Choroid plexus epithelial cell (primary cell): Measurements from ENCODE around the gene ADCY7.

Experiments
- DNase-seq: peaks from one replicate; pipeline ENCODE4 v3.0.0-alpha.2; 2010; ENCODE audit warnings: low read depth
- H3K4me3 ChIP-seq: 2 replicates; pipeline ENCODE4 v1.5.1; 2011; ENCODE audit warnings: low read depth, mild to moderate bottlenecking, control low read depth, low read length, moderate library complexity
- TF ChIP-seq, protein P1 (sequence below): conservative IDR thresholded peaks from 2 replicates; pipeline ENCODE4 v1.5.1; 2011; ENCODE audit warnings: low read depth, mild to moderate bottlenecking, control low read depth, inconsistent platforms, low read length, moderate library complexity

ADCY7 gene

DNA sequence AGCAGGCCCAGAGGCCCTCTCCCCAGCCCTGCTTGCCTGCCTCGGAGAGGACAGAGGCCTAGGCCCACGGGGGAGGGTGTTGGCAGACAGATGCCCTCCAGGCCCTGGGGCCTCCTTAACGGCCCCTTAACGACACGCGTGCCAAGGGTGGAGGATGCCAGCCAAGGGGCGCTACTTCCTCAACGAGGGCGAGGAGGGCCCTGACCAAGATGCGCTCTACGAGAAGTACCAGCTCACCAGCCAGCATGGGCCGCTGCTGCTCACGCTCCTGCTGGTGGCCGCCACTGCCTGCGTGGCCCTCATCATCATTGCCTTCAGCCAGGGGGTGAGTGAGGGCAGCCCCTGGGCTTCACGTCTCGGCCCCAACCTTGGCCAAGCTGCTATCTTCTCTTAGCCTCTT is 21.7 kb downstream of the ADCY7 start:
- H3K4me3 ChIP-seq = no peak overlapping the region
- DNase-seq = no peak
- TF ChIP-seq, protein P1, sequence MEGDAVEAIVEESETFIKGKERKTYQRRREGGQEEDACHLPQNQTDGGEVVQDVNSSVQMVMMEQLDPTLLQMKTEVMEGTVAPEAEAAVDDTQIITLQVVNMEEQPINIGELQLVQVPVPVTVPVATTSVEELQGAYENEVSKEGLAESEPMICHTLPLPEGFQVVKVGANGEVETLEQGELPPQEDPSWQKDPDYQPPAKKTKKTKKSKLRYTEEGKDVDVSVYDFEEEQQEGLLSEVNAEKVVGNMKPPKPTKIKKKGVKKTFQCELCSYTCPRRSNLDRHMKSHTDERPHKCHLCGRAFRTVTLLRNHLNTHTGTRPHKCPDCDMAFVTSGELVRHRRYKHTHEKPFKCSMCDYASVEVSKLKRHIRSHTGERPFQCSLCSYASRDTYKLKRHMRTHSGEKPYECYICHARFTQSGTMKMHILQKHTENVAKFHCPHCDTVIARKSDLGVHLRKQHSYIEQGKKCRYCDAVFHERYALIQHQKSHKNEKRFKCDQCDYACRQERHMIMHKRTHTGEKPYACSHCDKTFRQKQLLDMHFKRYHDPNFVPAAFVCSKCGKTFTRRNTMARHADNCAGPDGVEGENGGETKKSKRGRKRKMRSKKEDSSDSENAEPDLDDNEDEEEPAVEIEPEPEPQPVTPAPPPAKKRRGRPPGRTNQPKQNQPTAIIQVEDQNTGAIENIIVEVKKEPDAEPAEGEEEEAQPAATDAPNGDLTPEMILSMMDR = no peak

DNA sequence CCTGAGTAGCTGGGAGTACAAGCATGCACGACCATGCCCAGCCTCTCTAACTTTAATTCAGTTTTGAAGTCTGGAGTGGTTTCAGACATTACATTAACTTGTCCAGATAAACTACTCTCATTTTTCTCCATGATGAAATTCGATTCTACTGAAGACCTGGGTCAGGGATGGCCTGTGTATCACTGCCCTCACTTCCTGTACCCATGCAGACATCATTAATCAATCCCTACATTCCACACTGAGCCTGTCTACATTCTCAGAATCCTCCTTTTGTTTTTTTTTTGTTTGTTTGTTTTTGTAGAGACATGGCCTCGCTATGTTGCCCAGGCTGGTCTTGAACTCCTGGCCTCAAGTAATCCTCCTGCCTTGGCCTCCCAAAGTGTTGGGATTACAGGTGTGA is 22.6 kb downstream of the ADCY7 start:
- DNase-seq = no peak
- H3K4me3 ChIP-seq = no peak overlapping the region
- TF ChIP-seq, protein P1 = no peak

DNA sequence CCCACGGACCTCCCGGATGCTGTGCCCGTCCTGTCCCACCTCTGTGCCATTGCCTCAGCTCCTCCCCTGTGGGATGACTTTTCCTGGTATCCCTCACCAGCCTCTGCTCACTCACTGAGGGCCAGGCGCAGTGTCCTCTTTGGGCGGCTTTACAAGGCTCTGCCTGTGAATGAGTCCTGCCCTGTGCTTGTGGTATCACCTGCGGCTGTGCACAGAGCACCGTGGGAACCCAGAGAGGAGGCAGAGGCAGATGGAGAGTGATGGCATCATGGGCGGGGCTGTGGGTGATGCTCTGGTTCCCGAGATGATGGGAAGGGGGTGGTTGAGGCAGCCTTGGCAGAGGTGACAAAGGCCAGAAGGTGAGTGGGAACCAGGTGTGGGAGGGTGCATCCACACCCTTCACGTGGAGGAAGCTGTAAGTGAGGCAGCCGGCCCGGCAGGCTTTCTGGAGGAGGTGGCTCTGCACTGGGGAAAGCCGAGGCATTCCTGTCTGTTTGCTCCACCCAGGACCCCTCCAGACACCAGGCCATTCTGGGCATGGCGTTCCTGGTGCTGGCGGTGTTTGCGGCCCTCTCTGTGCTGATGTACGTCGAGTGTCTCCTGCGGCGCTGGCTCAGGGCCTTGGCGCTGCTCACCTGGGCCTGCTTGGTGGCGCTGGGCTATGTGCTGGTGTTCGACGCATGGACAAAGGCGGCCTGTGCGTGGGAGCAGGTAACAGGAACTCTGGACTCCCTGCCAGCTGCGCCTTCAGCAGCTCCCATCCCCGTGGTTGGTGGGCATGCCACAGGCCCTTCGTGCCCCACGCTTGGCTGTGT is 23.8 kb downstream of the ADCY7 start:
- TF ChIP-seq, protein P1 = no peak
- DNase-seq = no peak
- no peak overlapping the region for H3K4me3 ChIP-seq

DNA sequence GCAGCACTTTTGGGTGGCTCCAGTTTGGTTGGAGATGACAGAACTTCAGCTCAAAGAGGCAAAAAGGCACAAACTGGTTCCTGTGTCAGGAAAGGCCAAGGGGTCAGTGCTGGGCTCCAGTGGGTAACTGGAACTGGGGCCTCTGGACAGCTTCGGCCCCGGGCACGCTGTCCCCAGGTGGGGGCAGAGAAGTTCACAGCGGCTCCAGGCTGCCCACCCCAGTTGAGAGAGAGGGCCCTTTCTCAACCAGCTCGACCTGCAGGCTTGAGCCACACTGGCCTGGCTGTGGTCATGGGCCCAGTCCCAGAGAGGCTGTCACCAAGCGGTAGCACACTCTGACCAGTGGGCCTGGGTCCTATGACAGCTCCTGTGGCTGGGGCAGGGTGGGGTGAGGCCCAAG is 24.5 kb downstream of the ADCY7 start:
- H3K4me3 ChIP-seq = no peak overlapping the region
- DNase-seq = no peak
- TF ChIP-seq, protein P1 = no peak

DNA sequence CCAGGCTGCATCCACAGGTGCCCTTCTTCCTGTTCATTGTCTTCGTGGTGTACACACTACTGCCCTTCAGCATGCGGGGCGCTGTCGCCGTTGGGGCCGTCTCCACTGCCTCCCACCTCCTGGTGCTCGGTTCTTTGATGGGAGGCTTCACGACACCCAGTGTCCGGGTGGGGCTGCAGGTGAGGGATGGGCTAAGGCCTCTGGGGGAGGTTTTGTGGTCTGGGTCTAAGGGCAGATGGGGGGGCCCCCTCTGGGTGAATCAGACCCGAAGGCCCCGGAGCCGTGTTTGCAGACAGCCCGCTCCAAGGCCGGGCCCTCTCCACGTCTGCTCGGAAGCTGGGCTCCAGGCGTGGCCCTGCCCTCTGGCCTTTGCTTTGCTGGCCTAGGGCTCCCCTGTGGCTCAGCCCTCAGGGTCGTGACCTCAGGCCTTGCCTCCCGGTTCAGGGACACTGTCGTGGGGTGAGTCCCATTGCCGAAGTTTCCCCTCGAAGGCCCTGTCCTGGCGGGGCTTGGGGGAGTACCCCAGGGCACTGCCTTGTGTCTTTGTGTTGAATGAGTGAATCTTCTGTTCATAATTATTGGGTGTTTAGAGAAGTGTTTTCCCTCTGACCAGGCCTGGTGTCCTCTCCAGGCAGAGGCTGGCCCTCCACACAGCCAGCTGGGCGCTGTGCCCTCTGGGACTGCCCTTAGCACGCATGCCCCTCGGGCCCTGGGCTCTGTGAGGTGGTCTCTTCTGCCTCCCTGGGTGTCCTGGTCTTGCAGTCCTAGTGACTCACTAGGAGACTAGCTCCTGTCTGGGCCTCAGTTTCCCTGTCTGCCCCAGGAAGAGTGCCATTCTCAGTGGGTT is 25.6 kb downstream of the ADCY7 start:
- no peak overlapping the region for H3K4me3 ChIP-seq
- TF ChIP-seq, protein P1 = no peak
- no peak for DNase-seq

DNA sequence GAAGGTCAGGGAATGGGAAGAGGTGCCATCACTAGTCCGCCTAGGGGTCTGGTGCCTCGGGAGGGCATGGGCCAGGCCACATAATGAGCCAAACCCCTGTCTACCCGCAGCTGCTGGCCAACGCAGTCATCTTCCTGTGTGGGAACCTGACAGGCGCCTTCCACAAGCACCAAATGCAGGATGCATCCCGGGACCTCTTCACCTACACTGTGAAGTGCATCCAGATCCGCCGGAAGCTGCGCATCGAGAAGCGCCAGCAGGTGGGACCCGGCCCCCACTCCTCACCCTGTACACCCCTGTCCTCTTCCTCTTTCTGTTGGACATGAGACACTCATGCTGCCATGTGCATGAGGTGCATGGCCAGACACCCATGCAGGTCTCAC is 26.2 kb downstream of the ADCY7 start:
- TF ChIP-seq, protein P1 = no peak
- H3K4me3 ChIP-seq = no peak overlapping the region
- DNase-seq = no peak
